Calu3 (cell line): Measurements from ENCODE around the gene ARRDC2. TPM values are rescaled to one million over a fixed set of nuclear protein-coding genes. Genes with fewer than 3 reads are reported as not detected.
"Not testable (repeated sequence)": the region's sequence is repeated elsewhere in the genome, so short reads cannot be mapped to it uniquely, and the experiment has no call there.

Source experiments
- BruUV-seq: library from RNA; stranded (reverse); fragments of 400-500 nt; replicated peaks from 2 replicates; lab custom pipeline; 2021; lab: Mats Ljungman, UMichigan
- CTCF ChIA-PET: fragments of 300-600 bp; sonication (Branson Sonifier 250); formaldehyde crosslinking; loops from one replicate; lab custom pipeline; 2022; ENCODE audit warnings: antibody characterized with exemption; lab: Charles Lee
- DNase-seq: peaks from one replicate; pipeline ENCODE4 v3.0.0; 2022
- H3K27ac Mint-ChIP-seq: one replicate; pipeline ENCODE4 v1.8.0; 2022; ENCODE audit warnings: mixed read lengths; ENCODE audit not compliant: unreplicated experiment
- H3K27me3 Mint-ChIP-seq: one replicate; pipeline ENCODE4 v1.8.0; 2022; ENCODE audit warnings: mixed read lengths; ENCODE audit not compliant: unreplicated experiment
- H3K36me3 Mint-ChIP-seq: one replicate; pipeline ENCODE4 v1.8.0; 2022; ENCODE audit warnings: mild to moderate bottlenecking, moderate library complexity, mixed read lengths; ENCODE audit not compliant: insufficient read depth, unreplicated experiment
- H3K4me1 Mint-ChIP-seq: one replicate; pipeline ENCODE4 v1.8.0; 2022; ENCODE audit warnings: mild to moderate bottlenecking, low read depth, mixed read lengths; ENCODE audit not compliant: unreplicated experiment
- H3K4me3 Mint-ChIP-seq: one replicate; pipeline ENCODE4 v1.8.0; 2022; ENCODE audit warnings: mild to moderate bottlenecking, low read depth, moderate library complexity, mixed read lengths; ENCODE audit not compliant: unreplicated experiment
- H3K9me3 Mint-ChIP-seq: one replicate; pipeline ENCODE4 v1.8.0; 2022; ENCODE audit warnings: low read depth, mixed read lengths; ENCODE audit not compliant: unreplicated experiment
- intact Hi-C: fragments of 100-400 bp; cut with micrococcal nuclease; formaldehyde crosslinking; loops from one replicate; pipeline ENCODE4 v1.10.0; 2022; ENCODE audit not compliant: unreplicated experiment
- total RNA-seq: library from RNA; stranded (reverse); gene quantifications from 2 replicates; pipeline ENCODE4 v1.2.3, GENCODE V29; 2022
- TF ChIP-seq, protein P1 (sequence below): fragments of 200-600 bp; IDR thresholded peaks from one replicate; pipeline ENCODE4 v1.8.0; 2022; ENCODE audit warnings: antibody characterized with exemption; ENCODE audit not compliant: unreplicated experiment

The ARRDC2 gene
- total RNA-seq, 1 experiment from 2014 or later: 15.8 TPM

GRCh38 chr19:18021121-18021755 lies 13.3 kb downstream of the ARRDC2 start:
- peak overlapping the region; percentile 82 for H3K27ac Mint-ChIP-seq
- peak; percentile 83 for DNase-seq
- TF ChIP-seq, protein P1, sequence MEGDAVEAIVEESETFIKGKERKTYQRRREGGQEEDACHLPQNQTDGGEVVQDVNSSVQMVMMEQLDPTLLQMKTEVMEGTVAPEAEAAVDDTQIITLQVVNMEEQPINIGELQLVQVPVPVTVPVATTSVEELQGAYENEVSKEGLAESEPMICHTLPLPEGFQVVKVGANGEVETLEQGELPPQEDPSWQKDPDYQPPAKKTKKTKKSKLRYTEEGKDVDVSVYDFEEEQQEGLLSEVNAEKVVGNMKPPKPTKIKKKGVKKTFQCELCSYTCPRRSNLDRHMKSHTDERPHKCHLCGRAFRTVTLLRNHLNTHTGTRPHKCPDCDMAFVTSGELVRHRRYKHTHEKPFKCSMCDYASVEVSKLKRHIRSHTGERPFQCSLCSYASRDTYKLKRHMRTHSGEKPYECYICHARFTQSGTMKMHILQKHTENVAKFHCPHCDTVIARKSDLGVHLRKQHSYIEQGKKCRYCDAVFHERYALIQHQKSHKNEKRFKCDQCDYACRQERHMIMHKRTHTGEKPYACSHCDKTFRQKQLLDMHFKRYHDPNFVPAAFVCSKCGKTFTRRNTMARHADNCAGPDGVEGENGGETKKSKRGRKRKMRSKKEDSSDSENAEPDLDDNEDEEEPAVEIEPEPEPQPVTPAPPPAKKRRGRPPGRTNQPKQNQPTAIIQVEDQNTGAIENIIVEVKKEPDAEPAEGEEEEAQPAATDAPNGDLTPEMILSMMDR: no peak
- H3K36me3 Mint-ChIP-seq: peaks cover 5% of the 10 kb centered on the region
- peaks cover 31% of the 10 kb centered on the region for H3K4me1 Mint-ChIP-seq
- H3K9me3 Mint-ChIP-seq: no peaks in the 10 kb centered on the region
- H3K27me3 Mint-ChIP-seq: no peaks in the 10 kb centered on the region
- H3K4me3 Mint-ChIP-seq: no peak overlapping the region
- intact Hi-C loops: no loop called here
- CTCF ChIA-PET: interaction anchor here (0.8 kb wide), 1 partner anchor 17 kb away, joined by 3 read pairs; no protein-coding TSS in a partner anchor
- no TSS peak for BruUV-seq

GRCh38 chr19:18023622-18024251 lies 15.8 kb downstream of the ARRDC2 start:
- no peak overlapping the region for H3K27ac Mint-ChIP-seq
- CTCF ChIA-PET: no interaction called here

GRCh38 chr19:18027151-18027550 lies 19.2 kb downstream of the ARRDC2 start:
- Mint-ChIP-seq H3K4me3 (no peak overlapping the region), H3K27me3 (no peaks in the 10 kb centered on the region), H3K36me3 (no peaks in the 10 kb centered on the region), H3K4me1 (peaks cover 19% of the 10 kb centered on the region), H3K9me3 (no peaks in the 10 kb centered on the region), H3K27ac (no peak overlapping the region)
- intact Hi-C loops: no loop called here
- CTCF ChIA-PET: interaction anchor here (0.7 to 0.8 kb wide), 2 partner anchors 19 to 96 kb away, joined by 3 to 4 read pairs; partner anchors contain the start of gene ARRDC2
- TF ChIP-seq, protein P1: no peak
- DNase-seq: no peak
- BruUV-seq: no TSS peak

More at GRCh38 chr19:18023622-18024251, 15.8 kb downstream of the ARRDC2 start:
- intact Hi-C loops: no loop called here
- TF ChIP-seq, protein P1: no peak
- no peaks in the 10 kb centered on the region for H3K27me3 Mint-ChIP-seq
- no TSS peak for BruUV-seq
- peaks cover 5% of the 10 kb centered on the region for H3K36me3 Mint-ChIP-seq
- DNase-seq: no peak
- peaks cover 31% of the 10 kb centered on the region for H3K4me1 Mint-ChIP-seq
- H3K9me3 Mint-ChIP-seq: no peaks in the 10 kb centered on the region
- H3K4me3 Mint-ChIP-seq: no peak overlapping the region

DNA sequence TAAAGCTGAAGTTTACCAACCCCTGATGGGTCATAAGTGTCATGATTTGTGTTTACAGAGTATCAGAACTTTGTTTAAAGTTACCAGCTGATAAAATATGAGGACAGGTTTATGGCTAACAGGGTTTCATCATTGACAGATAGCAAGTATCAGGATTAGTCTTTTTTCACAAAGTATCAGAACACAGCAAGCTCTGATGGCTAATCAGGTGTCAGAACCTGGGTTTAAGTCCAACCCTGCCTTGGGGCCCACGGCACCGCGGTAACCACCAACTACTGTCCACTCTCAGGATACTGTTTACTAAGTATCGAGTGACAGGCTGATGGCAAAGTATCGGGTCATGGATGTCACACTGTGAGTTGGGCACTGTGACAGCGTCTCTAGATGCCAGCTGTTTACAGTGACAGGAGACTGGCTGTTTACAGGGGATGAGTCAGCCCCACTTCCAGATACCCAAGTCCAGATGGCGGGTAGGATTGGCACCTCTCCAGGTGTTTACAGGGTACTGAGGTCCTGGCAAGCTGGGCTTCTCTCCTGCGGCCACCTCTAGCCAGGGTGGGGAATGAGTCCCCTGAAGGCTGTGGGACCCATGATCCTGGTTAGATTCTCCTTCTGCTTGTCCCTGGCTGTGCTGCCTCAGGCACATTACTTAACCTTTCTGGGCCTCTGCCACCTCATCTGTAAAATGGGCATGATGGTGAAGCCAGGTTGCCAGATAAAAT lies 21.8 kb downstream of the ARRDC2 start:
- no TSS peak for BruUV-seq
- H3K4me1 Mint-ChIP-seq: peaks cover 14% of the 10 kb centered on the region
- intact Hi-C loops: no loop called here
- H3K27ac Mint-ChIP-seq: no peak overlapping the region
- H3K9me3 Mint-ChIP-seq: no peaks in the 10 kb centered on the region
- H3K27me3 Mint-ChIP-seq: no peaks in the 10 kb centered on the region
- no peak overlapping the region for H3K4me3 Mint-ChIP-seq
- peak; percentile 60 for DNase-seq
- CTCF ChIA-PET: interaction anchor here (0.8 to 1.1 kb wide), 2 partner anchors 19 to 21 kb away, joined by 3 to 5 read pairs; partner anchors contain the start of gene ARRDC2
- no peaks in the 10 kb centered on the region for H3K36me3 Mint-ChIP-seq
- TF ChIP-seq, protein P1: no peak

DNA sequence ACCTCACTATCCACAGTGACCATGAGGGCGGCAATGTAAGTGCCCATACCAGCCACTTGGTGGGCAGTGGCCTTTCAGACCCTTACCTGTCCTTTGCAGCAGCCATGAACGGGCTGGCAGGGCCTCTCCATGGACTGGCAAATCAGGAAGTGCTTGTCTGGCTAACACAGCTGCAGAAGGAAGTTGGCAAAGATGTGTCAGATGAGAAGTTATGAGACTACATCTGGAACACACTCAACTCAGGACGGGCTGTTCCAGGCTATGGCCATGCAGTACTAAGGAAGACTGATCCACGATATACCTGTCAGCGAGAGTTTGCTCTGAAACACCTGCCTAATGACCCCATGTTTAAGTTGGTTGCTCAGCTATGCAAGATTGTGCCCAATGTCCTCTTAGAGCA lies 23.4 kb downstream of the ARRDC2 start:
- CTCF ChIA-PET, intact Hi-C loops, DNase-seq, H3K4me3 Mint-ChIP-seq, H3K27ac Mint-ChIP-seq, BruUV-seq, H3K36me3 Mint-ChIP-seq, H3K9me3 Mint-ChIP-seq, H3K27me3 Mint-ChIP-seq: not testable (repeated sequence)
- H3K4me1 Mint-ChIP-seq: peaks cover 14% of the 10 kb centered on the region

- peaks cover 14% of the 10 kb centered on the region for H3K4me1 Mint-ChIP-seq
- H3K27me3 Mint-ChIP-seq, DNase-seq, H3K9me3 Mint-ChIP-seq, intact Hi-C loops, H3K27ac Mint-ChIP-seq, H3K4me3 Mint-ChIP-seq, CTCF ChIA-PET, H3K36me3 Mint-ChIP-seq, BruUV-seq: not testable (repeated sequence)
Observed at GRCh38 chr19:18032102-18032501, 24.1 kb downstream of the ARRDC2 start.
